T-helper 9 cell (primary cell): ENCODE measurements around the gene AUTS2.

Experiments
- DNase-seq: peaks from one replicate; pipeline ENCODE4 v3.0.0-alpha.2; 2020

Gene AUTS2

DNA sequence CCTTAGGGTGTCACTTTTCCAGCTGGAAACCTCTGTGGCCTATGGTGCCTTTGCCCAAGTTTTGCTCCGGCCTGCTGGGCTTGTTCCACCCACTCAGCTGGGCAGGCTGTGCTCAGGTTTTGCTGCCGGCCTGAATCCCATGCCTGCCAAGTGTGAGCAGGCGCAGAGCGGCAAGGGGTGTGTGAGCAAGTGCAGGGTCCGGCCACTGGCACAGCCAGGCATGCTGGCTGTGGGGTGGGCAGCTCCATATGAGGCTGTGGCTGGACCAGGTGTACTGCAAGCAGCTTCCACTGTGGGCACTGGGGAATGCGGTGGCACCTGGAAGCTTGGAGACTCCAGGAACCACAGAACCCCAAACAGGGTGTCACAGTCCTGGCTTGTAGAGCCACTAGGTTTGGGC lies 92.1 kb downstream of the AUTS2 start:
- DNase-seq = no peak

DNA sequence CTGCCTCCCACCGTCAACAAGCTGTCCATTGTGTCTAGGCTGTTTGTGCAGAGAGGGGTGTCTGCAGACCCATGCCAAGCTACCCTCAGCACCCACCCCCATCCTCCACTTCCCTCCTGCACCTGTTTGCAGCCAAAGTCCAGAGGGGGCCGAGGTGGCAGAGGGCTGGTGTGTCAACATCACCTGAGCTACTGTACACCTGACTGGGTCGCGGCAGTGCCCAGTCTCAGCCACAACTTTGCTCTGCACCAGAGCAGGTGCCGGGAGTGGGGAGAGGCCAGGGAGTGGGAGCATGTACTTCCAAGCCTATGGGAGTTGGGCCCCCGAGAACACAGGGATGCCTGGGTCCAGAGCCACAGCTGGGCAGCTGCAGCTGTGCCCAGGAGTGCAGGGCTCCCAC lies 93.1 kb downstream of the AUTS2 start:
- no peak for DNase-seq

DNA sequence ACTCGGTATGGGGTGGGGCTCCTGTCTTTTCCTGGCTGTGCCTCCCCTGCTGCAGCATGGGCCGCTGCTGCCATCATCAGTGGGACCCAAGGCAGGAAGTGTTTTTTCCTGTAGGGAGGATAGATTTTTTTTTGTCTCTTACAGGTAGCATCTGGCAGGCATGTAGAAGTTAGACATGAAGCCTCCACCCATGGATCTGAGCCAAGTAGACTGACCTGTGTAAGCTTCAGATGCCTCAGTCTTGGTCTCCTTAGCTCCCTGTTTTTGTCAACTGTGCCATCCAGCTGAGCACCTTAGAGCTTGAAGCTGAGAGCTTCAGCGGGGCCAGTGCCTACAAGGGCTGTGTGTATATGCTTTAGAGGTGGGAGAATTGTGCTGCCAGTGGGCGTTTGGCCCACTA lies 93.5 kb downstream of the AUTS2 start:
- DNase-seq = no peak

DNA sequence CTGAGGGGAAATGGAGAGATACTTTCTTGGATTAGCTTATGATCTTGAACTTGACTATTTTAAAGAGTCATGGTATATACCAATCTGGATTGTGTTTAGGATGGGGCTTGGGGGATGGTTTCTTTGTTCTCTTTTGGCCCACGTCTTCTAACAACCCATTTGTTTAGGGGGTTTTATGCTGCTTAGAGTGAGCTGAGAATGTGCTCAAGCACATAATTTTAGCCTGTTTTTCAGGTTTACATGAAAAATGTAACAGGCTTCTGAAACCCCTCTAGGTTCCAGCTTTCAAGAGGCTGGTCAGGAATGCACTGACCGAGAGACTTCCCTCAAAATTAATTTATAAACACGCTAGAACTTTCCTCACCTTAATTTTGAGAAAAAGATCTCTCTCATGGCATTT lies 94.3 kb downstream of the AUTS2 start:
- no peak for DNase-seq

DNA sequence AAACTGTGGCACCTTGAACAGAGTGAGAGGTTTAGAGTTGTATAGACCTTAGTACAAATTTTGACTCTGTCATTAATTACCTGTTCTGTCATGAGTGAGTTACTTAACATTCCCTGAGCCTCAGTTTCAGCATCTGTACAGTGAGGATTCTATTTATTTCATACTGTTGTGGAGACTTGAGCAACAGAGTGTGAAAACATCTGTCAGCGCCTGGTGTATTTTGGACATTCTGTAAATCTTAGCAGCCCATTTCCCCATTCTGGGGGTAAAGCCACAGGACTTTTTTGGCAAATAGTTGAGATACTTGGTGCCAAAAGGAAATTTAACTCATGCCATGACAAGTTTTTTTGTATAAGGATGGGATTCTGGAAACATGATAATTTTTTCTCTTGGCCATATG lies 94.8 kb downstream of the AUTS2 start:
- DNase-seq = no peak

DNA sequence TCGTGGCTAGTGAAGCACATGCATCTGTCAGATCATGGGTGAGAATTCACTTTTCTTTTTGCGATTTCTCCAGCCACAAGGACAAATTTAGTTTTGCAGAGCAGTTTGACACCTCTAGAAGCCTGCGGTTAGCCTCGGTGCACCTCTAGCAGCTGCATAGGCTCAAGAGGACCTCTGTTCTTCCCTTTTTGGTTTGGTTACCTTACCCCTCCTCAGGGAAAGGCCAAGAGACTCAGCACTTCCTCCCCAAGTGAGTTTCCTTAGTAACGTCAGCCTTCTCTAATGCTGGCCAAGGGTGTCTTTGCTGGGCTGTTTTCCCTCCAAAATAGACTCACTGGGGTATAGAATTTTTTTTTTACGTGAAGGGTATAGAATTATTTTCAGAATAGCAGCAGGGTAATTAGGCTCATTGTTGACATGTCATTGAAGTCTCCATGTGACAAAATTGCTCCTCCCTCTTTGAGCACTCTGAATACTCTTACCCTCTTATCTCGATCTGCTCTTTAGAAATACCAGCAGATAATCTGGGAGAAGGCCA lies 97.8 kb downstream of the AUTS2 start:
- no peak for DNase-seq

DNA sequence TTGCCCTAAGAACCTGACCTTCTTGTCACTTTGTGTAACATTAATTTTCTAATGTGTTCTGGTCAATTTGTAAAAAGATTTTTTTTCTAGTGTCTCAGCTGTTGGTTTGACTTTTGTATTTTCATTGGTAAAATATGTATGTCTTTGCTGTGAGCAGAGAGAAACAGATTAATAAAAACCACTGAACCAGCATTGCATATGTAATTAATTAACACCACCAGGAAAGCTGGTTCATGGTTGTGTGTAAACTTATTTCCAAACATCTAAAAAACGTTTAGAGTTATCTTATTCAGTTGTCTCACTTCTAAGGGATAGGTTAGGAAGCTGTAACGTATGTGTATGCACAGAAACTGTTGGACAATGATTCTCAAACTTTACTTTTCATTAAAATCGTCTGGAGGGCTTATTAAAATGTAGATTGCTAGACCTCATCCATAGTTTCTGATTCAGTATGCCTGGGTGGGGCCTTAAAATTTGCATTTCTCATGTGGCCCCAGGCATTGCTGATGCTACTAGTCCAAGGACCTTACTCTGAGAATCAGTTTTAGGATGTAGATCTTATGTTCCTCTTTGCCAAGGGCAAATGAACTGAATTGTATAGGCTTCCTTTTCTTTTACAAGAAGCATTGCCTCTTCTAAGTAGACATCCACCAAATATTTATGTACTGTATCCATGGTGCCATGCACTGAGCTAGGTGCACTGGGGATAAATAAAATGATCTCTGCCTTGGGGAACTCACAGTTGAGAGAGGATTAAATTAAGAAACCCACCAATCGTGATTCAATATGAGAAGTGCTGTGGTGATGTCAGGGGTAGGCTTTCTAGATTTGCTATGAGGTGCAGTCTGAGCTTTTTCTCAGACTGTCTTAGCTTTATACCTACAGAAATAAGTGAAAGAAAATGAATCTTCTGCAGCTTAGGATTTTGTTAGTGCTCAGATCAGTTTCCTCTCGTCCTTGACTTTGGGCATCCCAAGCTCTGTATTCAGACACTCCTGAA lies 98.7 kb downstream of the AUTS2 start:
- no peak for DNase-seq

DNA sequence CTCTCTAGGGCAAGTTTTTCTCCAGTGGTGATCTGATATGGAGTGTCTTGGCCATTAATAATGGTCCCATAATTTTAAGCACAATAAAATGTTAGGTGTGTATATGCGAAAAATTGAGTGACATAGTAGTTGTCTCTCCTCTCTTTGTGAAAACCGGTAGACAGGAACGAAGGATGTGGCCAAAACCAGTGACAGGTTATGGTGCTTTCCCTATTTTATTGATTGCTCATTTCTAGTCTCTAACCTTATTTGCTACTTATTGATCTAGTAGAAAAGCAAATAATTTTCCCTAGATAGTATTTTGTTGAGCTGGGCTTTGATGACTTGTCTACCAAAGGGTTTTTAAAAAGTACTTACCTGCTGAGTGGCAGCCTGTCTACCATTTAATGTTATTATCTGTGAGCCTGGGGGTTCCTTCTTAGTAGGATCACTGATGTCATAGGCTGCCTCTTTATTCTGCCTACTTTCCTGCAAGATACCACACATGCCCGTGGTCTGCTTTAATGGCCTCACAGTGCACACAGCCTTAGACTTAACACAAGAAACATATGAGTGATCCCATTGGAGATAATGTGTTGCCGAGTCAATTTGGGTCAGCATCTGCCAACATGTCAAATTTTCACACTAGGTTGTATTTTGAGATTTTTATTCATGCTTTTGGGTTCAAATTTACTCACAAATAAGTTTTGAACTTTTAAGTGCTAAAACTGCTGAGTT lies 100.0 kb downstream of the AUTS2 start:
- no peak for DNase-seq

DNA sequence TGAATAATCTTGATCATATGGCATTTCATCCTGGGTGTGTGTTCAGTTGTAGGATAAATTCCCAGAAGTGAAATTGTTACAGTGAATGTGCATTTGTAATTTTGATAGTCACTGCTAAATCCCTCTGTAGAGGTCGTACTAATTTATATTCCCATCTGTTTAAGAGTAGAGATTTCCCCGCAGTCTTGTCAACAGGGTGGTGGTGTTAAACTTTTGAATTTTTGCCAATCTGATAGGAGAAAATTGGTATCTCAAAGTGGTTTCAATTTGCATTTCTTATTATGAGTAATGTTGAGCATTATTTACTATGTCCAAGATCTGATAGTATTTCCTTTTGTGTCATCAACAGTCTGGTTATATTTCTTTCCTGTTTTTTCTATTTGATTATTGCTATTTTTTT lies 101.7 kb downstream of the AUTS2 start:
- no peak for DNase-seq

DNA sequence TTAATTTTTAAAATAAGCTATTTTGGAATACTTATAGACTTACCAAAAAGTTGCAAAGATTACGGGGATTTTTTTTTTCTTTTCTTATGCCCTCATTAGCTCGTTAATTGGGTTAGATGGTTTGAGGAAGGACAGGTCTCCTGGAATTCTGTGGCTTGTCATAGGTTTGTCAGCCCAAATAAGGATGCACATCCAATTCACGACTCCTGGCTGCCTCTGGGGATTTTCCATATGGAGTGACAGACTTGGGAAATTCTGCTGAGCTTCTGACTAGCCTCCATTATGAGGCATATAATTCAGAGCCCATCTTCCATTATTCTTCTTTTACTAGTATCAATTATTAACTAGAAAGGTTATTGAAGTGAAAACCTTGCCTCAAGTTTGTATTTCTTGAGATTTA lies 102.1 kb downstream of the AUTS2 start:
- DNase-seq = no peak

DNA sequence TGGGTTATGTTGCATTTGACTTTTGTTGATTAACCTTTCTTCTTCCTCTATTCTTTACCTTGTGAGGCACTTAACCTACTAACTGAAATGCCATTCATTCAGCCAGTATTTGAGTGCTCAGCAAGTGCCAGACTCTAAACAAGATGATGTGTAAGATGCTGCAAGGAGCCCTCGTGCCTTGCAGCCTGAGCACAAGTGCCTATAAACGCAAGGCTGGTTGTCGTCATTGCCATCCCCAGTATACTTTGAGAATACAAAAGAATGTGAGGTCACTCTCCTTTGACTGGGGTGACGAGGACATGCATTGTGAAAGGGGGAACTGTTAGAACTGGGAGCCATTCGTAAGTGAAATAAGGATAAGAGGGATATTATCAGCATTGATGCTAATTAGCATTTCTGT lies 103.0 kb downstream of the AUTS2 start:
- DNase-seq = no peak

DNA sequence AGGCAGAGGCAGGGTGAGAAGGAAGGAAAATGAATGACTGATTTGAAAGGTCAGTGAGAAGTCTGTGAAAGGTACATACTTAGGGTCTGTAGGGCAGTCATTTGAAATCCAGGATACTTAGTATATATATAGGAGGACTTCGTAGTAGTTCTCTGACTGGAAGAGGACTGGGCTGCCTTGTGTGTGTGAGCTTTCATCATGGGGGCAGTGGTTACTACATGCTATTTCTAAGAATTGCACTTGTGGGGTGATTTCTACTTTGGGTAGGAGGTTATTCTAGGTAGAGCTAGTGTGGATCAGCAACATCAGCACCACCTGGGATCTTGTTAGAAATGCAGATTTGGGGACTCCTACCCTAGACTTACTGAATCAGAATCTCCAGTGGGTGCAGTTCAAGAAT lies 104.1 kb downstream of the AUTS2 start:
- no peak for DNase-seq

DNA sequence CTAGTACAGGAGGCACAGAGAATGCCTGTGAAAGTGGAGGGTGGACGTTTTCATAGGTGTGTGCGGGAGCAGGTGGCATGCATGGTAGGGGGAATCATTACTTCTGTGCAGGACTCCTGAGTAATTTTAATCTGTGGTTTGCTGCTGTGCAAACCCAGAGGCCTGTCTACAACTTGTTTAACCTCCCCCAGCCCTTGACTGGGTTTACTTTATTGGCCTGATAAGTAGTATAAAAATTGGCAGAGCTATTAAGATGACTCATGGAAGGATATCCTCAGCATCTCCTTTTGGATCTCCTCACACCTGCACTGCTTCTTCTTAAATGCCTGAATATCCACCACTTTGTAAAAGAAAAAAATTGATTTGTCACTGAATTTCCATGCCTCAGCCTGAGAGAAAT lies 104.8 kb downstream of the AUTS2 start:
- DNase-seq = no peak

DNA sequence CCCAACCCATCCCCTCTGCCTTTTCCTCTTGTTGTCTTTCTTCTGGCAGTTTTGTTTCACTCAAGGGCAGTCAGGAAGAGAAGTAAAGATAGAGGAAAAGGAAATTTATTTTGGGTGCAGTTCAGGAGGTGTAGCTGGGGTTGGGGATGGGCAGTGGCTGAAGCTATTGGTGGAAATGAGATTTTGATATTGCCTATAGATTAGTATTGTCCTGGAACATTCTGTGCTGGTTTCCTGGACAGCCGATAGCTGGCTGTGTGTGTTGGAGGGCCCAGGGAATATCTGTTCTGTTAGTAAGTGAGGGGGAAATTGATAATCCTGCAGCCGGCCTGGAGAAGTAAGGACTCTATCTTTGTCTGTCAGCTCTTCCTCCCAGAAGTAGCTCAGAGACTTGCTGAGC lies 107.8 kb downstream of the AUTS2 start:
- no peak for DNase-seq

DNA sequence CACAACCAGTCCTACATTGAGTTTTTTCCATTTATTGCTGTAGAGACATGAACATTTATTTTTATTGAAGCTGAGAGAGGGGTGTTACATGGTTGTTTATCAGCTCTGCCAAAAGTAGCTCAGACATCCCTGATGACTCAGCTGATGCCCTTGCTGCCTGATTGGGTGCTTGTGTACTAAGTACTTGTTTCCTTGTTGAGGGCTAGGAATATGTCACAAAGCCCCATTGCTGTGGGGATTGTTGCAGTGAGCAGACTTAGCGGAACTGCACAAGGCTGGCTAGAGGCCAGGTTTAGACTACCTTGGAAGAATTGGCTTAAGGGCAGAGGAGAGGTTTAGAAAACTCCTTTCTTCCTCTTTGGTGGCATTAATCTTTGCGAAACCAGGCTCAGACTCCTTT lies 110.6 kb downstream of the AUTS2 start:
- DNase-seq = no peak

DNA sequence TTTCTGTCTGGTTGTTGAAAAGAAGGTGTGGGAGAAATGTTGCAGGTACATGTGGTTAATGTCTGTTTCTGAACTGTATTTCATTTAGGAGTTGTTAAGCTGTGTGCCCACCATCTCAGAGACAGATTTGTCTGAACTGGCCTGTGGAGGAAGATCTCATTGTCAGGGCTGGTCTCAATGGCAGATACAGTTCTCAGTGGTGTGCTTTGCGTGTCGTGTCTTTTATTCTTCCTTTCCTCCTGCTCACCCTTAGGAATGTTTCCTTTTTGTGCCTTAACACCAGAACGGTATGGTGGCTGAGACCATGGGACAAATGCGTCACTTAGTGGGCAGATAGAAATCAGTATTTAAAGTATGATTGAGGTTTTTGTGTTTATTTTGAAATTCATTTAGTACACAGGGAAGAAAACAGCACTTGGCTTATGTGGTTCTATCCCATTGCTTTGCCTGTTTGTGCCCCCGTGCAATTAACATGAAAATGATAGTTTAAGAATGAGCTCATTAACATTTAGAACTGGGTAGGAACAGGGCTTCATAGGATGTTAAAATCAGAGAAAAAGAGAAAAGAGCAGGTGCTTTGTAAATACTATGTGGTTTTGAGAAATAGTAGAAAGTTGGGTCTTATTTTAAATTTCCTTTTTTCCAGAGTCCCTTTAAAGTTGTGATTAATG lies 112.6 kb downstream of the AUTS2 start:
- DNase-seq = no peak

DNA sequence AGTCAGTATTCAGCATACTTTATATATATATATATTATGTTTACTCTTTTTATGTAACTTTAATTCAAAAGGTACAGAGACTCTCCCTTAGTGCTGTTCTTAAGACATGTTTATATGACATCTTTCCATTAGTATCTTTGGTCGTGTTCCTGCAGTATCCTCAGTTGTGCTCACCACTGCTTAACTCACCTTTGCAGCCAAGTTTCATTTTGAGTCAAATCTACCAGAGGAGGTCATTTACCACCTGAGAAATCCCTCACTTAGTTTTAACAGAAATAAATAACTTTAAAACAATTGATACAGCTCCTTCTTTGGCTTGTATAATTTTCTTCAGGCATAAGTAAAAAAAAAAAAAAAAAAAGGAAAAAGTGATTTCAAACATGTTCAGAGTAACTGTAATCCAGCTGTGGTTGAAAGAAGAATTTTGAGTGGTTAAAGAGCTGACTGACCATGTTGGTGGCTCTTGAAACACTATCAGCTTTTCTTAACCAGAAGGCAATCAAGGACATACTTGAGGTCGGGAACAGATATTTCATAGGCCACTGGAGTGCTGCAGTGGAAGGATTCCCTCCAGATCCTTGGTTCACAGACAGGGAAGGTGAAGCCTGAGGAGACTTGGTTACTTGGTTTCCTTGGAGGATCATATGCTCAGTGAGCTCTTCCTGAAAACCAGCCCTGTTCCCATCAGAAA lies 116.8 kb downstream of the AUTS2 start:
- no peak for DNase-seq

DNA sequence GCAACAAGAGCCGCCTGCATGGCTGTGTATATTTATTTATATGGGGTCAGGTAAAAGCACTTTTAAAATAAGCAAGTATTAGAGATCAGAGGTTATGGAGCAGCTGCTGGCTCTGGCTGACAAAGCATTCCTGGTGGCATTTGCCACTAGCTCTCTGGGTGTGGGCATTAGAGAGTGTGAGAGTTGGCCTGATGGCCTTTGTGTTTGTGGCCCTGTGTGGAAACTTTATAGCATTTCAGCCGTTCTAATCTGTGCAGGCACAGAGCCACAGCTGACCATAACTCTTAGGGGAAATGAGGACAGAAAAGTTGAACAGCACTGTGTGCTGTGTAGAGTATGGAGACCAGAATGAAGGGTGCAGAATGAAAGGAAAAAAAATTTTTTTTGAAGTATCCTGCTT lies 118.9 kb downstream of the AUTS2 start:
- DNase-seq = no peak

DNA sequence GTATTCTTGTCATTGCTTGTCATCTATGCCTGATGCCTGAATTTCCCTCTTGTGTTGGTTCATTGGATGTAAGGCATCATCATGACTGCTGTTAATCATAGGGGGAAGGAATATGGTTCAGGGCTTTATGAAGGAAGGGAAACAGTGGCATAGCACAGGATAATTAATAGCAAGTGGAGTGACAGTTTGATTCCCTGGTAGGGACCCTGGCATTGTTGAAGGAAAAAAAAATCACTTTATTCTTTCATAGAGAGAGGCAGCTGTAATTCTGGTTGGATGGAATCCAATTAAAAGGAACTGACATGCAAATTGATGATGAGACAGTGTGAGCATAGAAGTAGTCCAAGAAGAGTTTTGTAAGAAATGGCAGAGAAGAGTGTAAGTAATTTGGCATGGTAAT lies 121.4 kb downstream of the AUTS2 start:
- no peak for DNase-seq

DNA sequence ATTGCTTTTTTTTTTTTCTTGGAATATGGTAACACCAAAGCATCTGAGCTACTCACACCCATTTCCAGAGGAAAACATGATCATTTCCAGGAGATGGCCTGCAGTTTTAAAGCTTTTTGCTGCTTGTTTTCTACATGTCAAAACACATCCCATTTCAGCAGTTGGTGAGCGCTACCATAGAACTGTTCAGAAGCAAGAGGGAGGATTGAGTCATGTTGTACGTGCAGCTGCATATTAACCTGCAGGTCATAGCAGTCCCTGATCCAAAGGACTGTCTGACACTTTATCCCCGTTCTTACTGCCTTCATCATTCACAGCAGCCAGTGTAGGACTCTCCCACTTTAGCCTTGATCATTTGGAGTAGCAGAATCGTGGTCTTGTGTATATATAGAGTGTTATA lies 124.6 kb downstream of the AUTS2 start:
- DNase-seq = no peak

DNA sequence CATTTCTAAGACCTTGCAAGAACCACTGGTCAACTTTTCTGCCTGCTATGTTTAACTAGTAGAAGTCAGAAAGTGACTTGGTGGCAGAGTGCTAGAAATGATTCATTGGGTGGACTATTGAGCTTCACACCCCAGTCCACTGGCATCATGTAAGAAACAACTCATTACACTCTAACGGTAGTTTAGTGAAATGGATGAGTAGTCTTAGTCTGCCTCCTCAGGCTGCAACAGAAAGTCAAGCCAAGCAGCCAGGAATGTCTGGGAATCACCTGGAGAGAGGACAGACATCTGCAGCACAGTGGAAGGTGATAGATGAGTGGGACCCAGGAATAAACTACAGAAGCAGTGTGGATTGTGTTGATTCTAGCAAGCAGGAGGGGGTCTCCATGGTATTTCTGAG lies 125.4 kb downstream of the AUTS2 start:
- DNase-seq = no peak

DNA sequence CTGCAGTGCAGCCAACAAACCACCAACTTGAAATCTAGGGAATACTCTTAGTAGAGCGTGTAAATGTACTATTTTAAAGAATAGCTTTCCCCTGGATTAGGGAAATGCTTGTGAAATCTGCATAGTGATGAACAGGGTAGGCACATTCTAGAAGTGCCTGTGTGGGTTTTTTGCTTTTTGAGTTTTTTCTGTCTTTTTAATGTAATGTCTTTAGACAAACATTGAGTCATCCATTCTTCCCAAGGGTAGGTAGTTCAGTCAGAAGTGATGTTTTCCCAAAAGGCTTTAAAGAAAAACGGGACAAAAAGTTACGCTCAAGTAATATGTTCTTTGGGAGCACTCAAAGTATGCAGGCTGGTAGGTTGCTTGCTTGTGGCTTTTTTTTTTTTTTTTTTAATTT lies 130.0 kb downstream of the AUTS2 start:
- no peak for DNase-seq

DNA sequence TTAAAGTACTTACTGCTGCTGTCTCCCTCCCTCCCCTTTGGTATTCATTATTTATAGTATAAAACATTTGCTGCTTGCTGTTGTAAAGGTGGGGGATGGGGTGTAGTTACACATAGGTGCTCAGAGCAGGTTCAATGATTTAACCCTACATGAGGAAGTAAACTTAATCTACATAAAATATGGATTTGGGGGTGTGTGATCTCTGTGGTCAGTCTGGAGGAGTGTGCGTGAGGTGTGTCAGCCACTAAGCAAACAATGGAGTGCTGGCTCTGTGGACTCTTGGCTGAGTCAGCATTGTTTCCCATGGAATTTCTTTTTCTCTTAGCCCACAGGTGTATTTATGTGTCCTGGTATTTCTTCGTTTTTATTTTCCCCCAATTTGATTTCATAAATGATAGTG lies 133.9 kb downstream of the AUTS2 start:
- no peak for DNase-seq
